Midbrain (tissue), 1 donor: ENCODE measurements around the gene UBLCP1.
A peak's percentile ranks its signal among the peaks of the same experiment; 100 is the strongest.

ENCODE experiments used
- DNase-seq: peaks from one replicate; lab custom pipeline; 2025; lab: John Stamatoyannopoulos, UW

UBLCP1 gene

GRCh38 chr5:159313197-159313596 is 50.1 kb downstream of the UBLCP1 start:
- no peak for DNase-seq

- peak; percentile 26 for DNase-seq
These were observed 53.7 kb downstream of the UBLCP1 start for GRCh38 chr5:159316519-159317383.

GRCh38 chr5:159317849-159318248 is 54.8 kb downstream of the UBLCP1 start:
- no peak for DNase-seq

- DNase-seq, result no peak
These were observed 55.4 kb downstream of the UBLCP1 start for GRCh38 chr5:159318448-159318847.

- DNase-seq, result no peak
These were observed 56.3 kb downstream of the UBLCP1 start for GRCh38 chr5:159319363-159319762.

- no peak for DNase-seq
These were observed 56.7 kb downstream of the UBLCP1 start for GRCh38 chr5:159319832-159320231.

GRCh38 chr5:159322180-159322579 is 59.1 kb downstream of the UBLCP1 start:
- no peak for DNase-seq

GRCh38 chr5:159324102-159324755 is 61.1 kb downstream of the UBLCP1 start:
- DNase-seq, result no peak

- no peak for DNase-seq
These were observed 61.9 kb downstream of the UBLCP1 start for GRCh38 chr5:159324986-159325385.

- no peak for DNase-seq
These were observed 67.2 kb downstream of the UBLCP1 start, which contains the start of gene IL12B for GRCh38 chr5:159330131-159330800. Gene IL12B (minus strand): TSS chr5:159330487. CDS start chr5:159326782, 3,705 bp downstream.

GRCh38 chr5:159331093-159331973 is 68.2 kb downstream of the UBLCP1 start:
- peak; percentile 23 for DNase-seq

- peak; percentile 31 for DNase-seq
These were observed 69.9 kb downstream of the UBLCP1 start for GRCh38 chr5:159332800-159333544.

- DNase-seq, result no peak
These were observed 70.4 kb downstream of the UBLCP1 start for GRCh38 chr5:159333545-159333925.
